Measurements from ENCODE around the gene FBXL17. TPM values are rescaled to one million over a fixed set of nuclear protein-coding genes. Genes with fewer than 3 reads are reported as not detected.

The FBXL17 gene
- total RNA-seq, 4 donors from 2014 or later = 14.9 to 62.5 (median 20.6) TPM

GRCh38 chr5:107876261-107876660 lies 505.6 kb downstream of the FBXL17 start:
- Histone ChIP-seq H3K36me3 (no peaks in the 10 kb centered on the region), H3K27ac (peak overlapping the region; percentile 57), H3K4me1 (no peaks in the 10 kb centered on the region), H3K9me3 (no peaks in the 10 kb centered on the region), H3K27me3 (no peaks in the 10 kb centered on the region), H3K4me3 (no peak overlapping the region)
- no peak for DNase-seq (ENCODE audit: low spot score in 2 of 2)
- 74% methylated on average over 7 of the region's 7 CpGs for WGBS
- TF ChIP-seq EP300 (IDR thresholded peaks at IDR 0.05) (no peak), POLR2A (IDR thresholded peaks at IDR 0.05) (no peak), POLR2AphosphoS5 (IDR thresholded peaks at IDR 0.05) (no peak)
- TF ChIP-seq, protein P1, sequence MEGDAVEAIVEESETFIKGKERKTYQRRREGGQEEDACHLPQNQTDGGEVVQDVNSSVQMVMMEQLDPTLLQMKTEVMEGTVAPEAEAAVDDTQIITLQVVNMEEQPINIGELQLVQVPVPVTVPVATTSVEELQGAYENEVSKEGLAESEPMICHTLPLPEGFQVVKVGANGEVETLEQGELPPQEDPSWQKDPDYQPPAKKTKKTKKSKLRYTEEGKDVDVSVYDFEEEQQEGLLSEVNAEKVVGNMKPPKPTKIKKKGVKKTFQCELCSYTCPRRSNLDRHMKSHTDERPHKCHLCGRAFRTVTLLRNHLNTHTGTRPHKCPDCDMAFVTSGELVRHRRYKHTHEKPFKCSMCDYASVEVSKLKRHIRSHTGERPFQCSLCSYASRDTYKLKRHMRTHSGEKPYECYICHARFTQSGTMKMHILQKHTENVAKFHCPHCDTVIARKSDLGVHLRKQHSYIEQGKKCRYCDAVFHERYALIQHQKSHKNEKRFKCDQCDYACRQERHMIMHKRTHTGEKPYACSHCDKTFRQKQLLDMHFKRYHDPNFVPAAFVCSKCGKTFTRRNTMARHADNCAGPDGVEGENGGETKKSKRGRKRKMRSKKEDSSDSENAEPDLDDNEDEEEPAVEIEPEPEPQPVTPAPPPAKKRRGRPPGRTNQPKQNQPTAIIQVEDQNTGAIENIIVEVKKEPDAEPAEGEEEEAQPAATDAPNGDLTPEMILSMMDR (IDR thresholded peaks at IDR 0.05) = no peak

GRCh38 chr5:107875833-107876232 lies 506.1 kb downstream of the FBXL17 start:
- no peak overlapping the region for H3K4me3 ChIP-seq

DNA sequence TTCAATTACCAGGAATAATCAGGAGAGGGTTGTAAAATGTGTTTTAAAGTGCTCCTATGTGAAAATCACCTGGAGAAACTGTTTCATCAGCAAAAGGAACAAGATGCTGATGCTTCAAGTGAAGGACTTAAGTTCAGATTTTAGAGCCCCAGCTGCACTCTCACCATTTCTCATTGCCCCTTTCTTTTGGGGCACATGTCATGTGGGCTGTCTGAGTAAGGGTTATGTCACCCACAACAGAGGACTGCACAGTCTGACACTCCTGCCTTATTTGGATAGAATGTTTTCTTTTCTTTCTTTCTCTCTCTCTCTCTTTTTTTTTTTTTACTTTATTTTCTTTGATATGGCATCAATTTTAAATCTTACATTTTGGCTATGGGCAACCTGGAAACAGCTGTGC lies 507.1 kb downstream of the FBXL17 start:
- Histone ChIP-seq H3K4me1 (no peaks in the 10 kb centered on the region), H3K4me3 (no peak overlapping the region), H3K36me3 (no peaks in the 10 kb centered on the region), H3K9me3 (no peaks in the 10 kb centered on the region), H3K27ac (no peak overlapping the region), H3K27me3 (no peaks in the 10 kb centered on the region)
- TF ChIP-seq EP300 (IDR thresholded peaks at IDR 0.05) = no peak
- TF ChIP-seq POLR2AphosphoS5 (IDR thresholded peaks at IDR 0.05) = no peak
- TF ChIP-seq, protein P1 (IDR thresholded peaks at IDR 0.05) = no peak
- TF ChIP-seq POLR2A (IDR thresholded peaks at IDR 0.05) = no peak
- DNase-seq (ENCODE audit: low spot score in 2 of 2) = no peak

More at GRCh38 chr5:107875833-107876232, 506.1 kb downstream of the FBXL17 start:
- H3K27me3 ChIP-seq = no peaks in the 10 kb centered on the region
- H3K27ac ChIP-seq = peak overlapping the region; percentile 57
- H3K4me1 ChIP-seq = no peaks in the 10 kb centered on the region
- no peaks in the 10 kb centered on the region for H3K36me3 ChIP-seq
- no peak for DNase-seq (ENCODE audit: low spot score in 2 of 2)
- TF ChIP-seq POLR2AphosphoS5 (IDR thresholded peaks at IDR 0.05) (no peak), EP300 (IDR thresholded peaks at IDR 0.05) (no peak), POLR2A (IDR thresholded peaks at IDR 0.05) (no peak)
- TF ChIP-seq, protein P1 (IDR thresholded peaks at IDR 0.05) = no peak
- H3K9me3 ChIP-seq = no peaks in the 10 kb centered on the region
- 90% methylated on average over 9 of the region's 9 CpGs for WGBS

DNA sequence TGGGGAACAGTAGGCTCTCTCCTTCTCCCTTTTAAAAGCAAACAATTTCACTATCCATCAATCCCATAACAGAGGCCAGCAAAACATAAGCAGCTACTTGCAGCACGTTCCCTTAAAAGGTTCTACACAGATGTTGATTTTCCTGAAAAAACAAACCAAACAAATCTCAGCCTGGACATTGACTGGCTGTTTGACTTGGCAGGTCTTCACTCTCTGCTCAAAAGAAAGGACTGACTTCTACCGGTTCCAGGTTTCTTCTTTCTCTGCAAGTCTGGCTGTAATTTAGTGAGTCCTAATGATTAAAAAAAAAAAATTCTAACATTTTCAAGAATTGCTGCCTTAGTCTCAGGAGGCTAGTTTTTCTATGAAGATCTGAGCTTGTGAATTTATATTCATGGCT lies 508.0 kb downstream of the FBXL17 start:
- TF ChIP-seq, protein P1 (IDR thresholded peaks at IDR 0.05) = no peak
- TF ChIP-seq EP300 (IDR thresholded peaks at IDR 0.05) = no peak
- no peak for TF ChIP-seq POLR2A (IDR thresholded peaks at IDR 0.05)
- TF ChIP-seq POLR2AphosphoS5 (IDR thresholded peaks at IDR 0.05) = no peak
- Histone ChIP-seq H3K27ac (no peak overlapping the region), H3K27me3 (no peaks in the 10 kb centered on the region), H3K4me3 (no peak overlapping the region), H3K4me1 (no peaks in the 10 kb centered on the region), H3K36me3 (no peaks in the 10 kb centered on the region), H3K9me3 (no peaks in the 10 kb centered on the region)
- no peak for DNase-seq (ENCODE audit: low spot score in 2 of 2)
- WGBS = 58% methylated on average over 2 of the region's 2 CpGs

DNA sequence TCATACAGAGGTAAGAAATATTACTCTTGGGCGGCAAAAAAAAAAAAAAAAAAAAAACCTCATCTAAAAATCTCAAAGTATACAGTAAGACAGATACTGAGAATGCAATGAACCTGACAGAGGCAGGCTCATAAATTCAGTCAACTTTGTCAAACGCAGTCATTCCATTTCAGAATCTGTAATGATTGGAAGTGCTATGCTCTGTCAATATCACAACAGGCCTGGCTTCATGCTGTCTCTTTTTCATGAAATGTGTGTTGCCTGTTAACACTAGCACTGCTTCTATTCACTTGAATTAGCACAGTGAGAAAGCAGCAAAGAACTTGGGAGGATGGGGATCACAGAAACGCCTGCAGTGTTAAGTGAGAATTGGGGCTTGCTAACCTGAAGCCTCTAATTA lies 510.9 kb downstream of the FBXL17 start:
- H3K4me1 ChIP-seq = no peaks in the 10 kb centered on the region
- TF ChIP-seq POLR2AphosphoS5 (IDR thresholded peaks at IDR 0.05) (no peak), EP300 (IDR thresholded peaks at IDR 0.05) (no peak), POLR2A (IDR thresholded peaks at IDR 0.05) (no peak)
- TF ChIP-seq, protein P1 (IDR thresholded peaks at IDR 0.05) = no peak
- WGBS = 85% methylated on average over 3 of the region's 3 CpGs
- H3K27me3 ChIP-seq = no peaks in the 10 kb centered on the region
- no peaks in the 10 kb centered on the region for H3K9me3 ChIP-seq
- DNase-seq (ENCODE audit: low spot score in 2 of 2) = no peak
- H3K36me3 ChIP-seq = no peaks in the 10 kb centered on the region
- H3K27ac ChIP-seq = no peak overlapping the region
- no peak overlapping the region for H3K4me3 ChIP-seq
